GM18517 (cell line): Measurements from ENCODE around the gene TLNRD1.

Experiments
- ATAC-seq: cut with Tn5 transposase; IDR thresholded peaks from one replicate; pipeline ENCODE4 v1.9.1; 2021; ENCODE audit warnings: mild to moderate bottlenecking, moderate library complexity; ENCODE audit not compliant: unreplicated experiment

The TLNRD1 gene

DNA sequence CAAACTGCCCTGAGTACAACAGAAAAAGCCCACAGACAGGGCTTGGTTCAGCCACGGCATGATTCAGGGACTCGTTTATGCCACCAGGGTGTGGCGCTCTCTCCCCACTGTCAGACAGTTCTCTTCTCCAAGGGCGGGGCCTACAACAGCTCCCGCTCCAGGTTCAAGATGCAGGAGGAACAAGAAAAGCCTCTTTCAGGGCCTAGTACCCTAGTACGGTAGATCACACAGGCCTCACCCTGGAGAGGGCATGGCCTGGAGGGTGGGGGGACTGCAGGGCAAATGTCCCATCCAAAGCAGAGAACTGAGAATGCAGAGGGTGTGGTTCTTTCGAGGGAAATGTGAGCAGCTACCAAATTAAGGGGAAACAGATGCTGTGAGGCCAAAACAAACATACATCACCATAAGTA lies 23.1 kb upstream of the TLNRD1 start:
- no peak for ATAC-seq

GRCh38 chr15:80978685-80979329 lies 21.9 kb upstream of the TLNRD1 start:
- ATAC-seq = no peak

- ATAC-seq = no peak
These were observed 21.1 kb upstream of the TLNRD1 start for GRCh38 chr15:80979538-80980200.

DNA sequence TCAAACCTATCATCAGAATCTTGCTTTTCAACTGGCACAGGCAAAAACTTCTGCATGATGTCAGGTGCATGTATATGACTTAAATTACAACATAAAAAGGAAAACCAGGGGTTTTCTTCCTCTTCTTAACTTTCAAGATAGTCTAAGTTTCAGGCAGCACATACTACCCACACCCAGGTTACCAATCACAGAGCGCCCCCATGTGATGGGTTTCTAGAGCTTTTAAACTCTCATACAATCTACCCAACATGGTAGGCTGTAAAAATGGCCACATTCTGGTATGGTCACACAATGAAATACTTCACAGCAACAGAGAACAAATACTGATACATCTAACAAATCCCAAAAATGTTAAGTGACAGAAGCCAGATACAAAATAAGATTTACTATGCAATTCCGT lies 18.5 kb upstream of the TLNRD1 start:
- no peak for ATAC-seq

GRCh38 chr15:80982839-80983238 lies 17.9 kb upstream of the TLNRD1 start:
- no peak for ATAC-seq

- no peak for ATAC-seq
These were observed 15.9 kb upstream of the TLNRD1 start for GRCh38 chr15:80984856-80985255.

- no peak for ATAC-seq
These were observed 14.7 kb upstream of the TLNRD1 start for GRCh38 chr15:80985981-80986380.

DNA sequence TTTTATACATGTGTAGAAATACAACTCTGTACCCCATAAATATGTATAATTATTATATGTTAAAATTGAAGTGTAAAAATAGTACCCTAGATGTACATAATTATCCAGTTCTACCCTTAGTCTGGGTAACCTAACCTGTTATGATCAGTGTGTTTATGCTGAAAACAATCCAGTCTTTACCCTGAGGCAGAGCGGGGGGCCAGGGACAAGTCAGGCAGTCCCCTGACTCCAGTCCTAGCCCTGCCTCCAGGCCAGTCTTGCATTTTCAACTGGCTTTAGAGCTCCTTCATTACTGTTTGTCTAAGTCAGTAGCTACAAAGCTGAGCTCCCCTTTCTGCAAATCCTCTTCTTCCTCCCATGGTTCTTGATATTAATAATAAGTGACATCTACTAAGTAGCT lies 14.2 kb upstream of the TLNRD1 start:
- ATAC-seq = no peak

DNA sequence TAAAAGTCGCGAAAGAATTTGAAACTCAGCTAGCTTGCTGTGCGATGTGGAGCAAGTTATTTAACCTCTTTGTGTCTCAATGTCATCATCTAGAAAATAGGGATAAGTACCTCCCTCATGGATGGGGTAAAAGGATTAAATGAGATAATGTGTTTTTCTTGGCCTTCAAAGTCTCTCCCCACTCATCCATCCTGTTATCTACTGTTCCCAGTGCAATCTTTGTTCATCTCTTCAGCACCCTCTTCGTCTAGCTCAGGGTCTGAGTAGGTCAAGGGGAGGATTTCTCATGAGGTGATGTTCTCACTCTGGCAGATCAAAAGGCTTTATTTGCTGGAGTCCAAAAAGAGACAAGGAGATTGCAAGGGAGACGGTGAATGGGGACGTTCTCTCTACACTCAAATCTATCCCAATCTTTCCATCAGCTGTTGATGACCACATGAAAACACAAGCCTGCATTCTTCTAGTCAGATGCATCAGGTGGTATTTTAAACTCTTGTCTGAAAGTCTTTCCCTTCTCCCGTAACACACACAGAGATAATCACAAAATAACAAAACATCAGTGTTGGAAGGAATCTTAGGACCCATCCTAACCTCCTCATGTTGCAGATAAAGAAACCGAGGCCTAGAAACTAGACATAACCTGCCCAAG lies 12.5 kb upstream of the TLNRD1 start:
- no peak for ATAC-seq

GRCh38 chr15:80989081-80989517 lies 11.6 kb upstream of the TLNRD1 start:
- no peak for ATAC-seq

- peak; percentile 92 for ATAC-seq
These were observed 10.9 kb upstream of the TLNRD1 start, which contains the start of gene MESD for GRCh38 chr15:80989518-80990478. Gene MESD, minus strand, starts transcription at chr15:80989819. Its CDS starts 28 bp downstream, at chr15:80989791.

DNA sequence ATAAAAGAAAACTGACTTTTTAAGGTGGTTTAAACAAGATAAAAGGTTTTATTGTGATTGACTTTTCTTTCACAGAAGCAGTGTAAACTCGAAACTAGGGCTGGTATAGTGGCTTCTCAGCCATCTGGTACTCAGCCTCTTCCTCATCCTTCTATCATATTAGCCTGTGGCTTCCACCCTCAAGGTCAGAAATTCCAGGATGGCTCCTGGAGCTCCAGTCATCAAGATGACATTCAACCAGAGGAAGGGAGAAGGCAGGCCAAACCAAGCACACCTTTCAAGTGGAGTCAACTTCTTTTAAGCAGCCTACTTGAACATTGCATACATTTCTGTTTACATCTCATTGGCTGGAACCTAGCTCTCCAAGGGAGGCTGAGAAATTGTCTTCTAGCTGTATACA lies 9.8 kb upstream of the TLNRD1 start:
- no peak for ATAC-seq

- ATAC-seq = no peak
These were observed 9.3 kb upstream of the TLNRD1 start for GRCh38 chr15:80991421-80991820.

DNA sequence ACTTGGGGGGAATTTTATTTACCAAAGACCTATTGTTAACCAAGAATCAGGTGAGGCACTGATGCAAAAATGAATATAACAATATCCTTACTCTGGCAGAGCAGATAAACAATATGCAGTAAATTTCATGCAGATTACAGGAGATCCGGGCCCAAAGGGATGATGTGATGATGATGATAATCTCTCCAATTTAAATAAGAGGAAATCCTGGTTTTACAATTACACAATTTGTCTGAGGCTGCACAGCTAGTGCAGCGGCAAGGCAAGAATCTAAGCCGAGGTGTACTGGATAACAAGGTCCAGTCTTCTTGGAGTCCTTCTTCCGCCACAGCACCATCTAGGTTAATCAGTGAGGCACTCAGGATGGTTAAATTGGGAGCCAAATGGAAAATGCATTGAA lies 8.7 kb upstream of the TLNRD1 start:
- no peak for ATAC-seq

- ATAC-seq = no peak
These were observed 8.3 kb upstream of the TLNRD1 start for GRCh38 chr15:80992441-80992840.

GRCh38 chr15:80996247-80996646 lies 4.5 kb upstream of the TLNRD1 start:
- no peak for ATAC-seq

DNA sequence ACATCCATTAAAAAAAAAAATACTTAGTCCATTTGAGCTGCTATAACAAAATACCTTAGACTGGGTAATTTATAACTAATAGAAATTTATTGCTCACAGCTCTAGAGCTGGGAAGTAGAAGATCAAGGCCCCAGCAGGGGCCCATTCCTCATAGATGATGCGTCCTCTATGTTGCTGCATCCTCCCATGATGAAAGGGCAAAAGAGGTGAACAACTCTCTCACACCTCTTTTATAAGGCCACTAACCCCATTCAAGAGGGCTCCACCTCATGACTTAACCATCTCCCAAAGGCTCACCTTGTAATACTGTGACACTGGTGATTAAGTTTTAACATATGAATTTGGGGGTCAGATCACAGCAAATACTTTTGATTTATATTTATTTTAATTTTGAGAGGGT lies 3.0 kb upstream of the TLNRD1 start:
- ATAC-seq = no peak

DNA sequence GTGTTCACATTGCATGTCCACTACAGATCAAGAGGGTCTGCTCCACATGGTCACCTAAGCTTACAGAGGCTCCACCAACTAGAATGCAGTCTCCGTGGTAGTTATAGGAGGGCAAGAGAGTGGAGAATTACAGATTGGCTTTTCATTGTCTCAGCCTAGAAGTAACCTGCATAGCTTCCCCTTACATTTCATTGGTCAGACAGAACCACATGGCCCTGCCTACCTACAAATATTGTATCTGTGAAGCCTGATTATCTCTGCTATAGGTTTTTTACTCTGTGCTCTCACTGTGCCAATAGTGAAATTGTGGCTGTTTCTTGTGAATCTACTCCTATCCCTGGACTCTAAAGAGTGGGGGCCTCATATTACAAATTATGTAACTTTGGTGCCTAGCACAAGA lies 2.5 kb upstream of the TLNRD1 start:
- ATAC-seq = no peak

DNA sequence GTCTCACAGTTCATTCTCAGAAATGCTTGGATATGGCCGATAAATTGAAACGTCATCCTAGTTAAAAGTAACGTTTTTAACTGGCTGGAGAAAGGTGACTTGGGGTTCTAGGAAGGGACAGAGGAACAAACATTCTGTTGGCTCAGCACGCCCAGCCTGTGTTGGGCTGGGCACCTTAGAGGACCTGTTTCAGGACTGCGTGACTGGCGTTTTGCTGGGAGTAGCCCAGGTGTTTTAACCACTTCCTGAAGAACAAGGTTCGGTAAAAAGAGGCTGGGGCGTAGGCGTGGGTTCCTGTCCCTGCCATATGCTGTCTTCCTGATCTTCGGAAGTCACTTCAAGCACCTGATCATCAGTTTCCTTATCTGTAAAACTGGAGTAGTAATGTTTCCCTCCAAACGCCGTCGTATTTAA lies 1.1 kb upstream of the TLNRD1 start:
- peak; percentile 36 for ATAC-seq

DNA sequence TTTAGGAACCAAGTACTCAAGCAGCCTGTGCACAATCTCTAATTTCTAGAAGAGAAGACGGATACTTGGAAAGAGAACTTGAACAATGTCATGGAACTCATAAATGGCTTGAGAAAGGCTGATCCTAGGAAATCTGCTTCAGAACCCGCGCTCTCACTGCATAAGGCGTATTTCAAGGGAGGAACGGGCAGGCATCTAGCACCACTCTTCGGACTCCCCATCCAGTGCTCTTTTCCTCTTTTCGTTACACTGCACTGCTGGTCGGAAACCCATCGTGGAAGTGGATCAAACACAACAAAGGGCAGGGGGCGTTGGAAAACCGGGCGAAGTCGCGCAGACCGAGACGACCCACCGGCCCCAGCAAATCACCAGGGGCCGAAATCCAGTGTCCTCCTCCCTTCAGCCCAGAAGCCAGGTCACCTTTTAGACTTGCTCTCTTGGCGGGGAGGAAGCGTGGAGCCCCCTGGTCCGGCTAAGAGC lies 539 bp upstream of the TLNRD1 start:
- no peak for ATAC-seq
